NCI-H345 (cell line): ENCODE data around the gene WNT5B.
A peak's percentile ranks its signal among the peaks of the same experiment; 100 is the strongest.

Source experiments
- DNase-seq: peaks from one replicate; lab custom pipeline; 2025; lab: John Stamatoyannopoulos, UW

Gene WNT5B

DNA sequence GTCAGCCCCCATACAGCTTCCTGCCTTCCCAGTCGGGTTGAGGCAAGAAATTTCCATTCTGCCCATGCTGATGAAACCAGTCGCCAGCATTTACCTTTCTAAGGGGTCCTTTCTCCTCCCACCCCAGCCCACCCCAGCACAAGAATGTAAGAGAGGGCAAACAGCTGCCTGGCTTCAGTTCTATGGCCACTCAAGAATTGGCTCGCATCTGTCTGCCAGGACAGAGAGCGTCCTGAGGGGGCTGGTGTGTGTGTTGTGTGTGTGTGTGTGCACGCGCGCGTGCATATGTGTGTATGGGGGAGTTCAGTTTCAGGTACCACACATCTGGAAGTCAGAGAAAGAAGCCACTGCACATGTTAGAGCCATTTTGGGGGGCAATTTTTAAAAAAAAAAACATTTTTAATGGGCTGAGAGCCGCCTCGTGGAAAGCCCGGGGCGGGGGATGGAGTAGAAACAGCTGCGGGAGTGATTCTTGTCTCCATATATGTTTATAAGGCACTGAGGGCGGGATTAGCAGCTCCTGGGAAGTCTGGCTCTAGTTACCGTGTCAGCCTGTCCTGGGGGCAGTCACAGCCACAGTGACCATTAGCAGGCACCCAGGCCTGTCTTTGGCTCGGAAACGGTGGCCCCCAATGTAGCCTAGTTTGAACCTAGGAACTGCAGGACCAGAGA, at the start of gene WNT5B:
TSS of gene WNT5B (plus strand) at position 566 of the 672 bp plus-strand sequence. CDS start 2,124 bp downstream, outside the sequence.
- no peak for DNase-seq

DNA sequence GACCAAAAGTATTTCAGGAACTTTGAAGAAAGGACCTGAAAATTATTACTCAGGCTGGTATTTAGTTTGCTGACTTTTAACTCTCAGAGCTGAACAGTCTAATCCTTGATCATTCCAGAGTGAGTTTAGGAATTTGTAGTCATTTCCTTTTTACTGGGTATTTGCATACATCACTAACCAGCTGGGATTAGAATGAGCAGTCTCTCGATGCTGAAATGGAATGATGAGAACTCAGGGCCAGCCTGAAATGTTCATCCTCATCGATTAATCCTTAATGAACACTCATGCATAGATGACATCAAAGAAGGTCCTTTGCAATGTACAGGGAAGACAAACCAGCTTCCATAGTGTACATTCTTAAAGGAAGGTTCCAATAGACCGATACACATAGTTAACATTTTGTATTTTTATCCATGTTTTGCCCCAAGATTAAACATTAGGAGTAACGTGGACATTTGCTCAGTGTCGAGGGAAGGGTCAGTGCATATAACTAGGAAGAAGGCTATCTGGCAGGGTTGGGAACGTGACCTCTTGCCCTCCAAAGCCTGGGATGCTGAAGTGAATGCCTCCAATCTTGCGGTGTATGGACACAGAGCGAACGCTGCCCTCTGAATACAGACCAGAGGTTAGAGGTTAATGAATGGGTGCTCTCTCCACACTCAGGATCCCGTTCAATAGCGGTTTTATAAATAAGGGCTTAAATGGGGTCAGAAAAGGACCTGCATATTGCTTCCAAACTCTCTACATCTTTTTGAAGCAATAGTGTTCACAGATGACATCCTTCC, 49.2 kb upstream of the WNT5B start:
- no peak for DNase-seq

DNA sequence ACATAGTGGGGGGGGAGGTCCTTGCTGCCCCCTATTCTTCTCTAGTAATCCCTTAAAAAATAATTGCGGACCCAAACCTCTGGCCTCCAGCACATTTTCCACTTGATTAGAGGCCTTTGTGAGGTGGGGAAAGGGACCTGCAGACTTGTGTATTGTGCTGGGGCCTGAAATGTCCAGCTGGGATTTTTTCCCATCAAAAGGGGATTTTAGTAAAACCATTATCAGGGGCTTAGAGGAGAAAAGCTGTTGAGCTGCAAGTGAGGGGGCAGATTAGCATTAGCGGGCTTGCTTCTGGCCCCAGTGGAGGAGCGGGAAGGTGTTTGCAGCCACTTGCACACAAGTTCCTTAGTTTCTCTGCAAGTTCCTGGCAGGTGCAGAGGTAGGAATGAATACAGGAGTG, 48.5 kb upstream of the WNT5B start:
- no peak for DNase-seq

DNA sequence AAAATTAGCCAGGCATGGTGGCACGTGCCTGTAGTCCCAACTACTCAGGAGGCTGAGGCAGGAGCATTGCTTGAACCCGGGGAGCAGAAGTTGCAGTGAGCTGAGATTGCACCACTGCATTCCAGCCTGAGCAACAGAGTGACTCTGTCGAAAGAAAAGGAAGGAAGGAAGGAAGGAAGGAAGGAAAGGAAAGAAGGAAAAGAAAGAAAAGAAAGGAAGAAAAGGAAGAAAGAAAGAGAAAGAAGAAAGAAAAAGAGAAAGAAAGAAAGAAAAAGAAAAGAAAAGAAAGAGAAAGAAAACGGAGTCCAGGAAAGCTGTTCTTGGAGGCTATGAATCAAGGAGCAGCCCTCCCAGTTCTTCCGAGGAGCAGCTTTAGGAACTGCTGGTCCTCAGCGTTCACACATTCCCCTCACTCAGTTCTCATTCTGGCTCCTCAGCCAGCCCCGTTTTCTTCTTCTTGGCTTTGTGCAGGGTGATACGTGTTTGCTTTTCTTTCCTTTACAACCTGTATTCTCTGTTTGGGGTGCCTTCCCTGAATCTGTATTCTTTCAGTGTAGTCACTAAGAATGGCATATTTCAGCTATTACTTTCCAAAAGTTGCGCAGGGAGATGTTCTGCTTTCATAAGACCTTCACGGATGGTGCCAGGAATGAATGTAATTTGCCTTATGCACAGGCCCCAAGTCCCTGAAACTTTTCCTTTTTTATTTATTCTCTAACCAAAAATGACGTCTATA, 46.9 kb upstream of the WNT5B start:
- DNase-seq, result no peak

DNA sequence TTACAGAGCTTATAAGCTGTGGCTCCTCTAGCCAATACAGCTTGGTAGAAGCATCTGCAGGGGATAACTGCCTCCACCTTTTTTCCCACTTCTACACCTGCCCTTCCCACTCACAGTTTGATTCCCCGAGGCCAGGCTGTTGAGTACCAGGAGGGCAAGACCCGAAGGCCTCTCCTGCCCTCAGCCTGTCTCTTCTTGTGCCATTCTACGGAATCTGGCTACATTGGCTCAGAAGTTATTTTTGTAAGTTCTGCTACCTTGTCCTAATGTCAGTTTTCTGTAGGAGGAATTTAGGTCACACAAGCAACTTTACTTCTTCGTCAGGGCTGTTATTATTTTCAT, 46.4 kb upstream of the WNT5B start:
- no peak for DNase-seq

DNA sequence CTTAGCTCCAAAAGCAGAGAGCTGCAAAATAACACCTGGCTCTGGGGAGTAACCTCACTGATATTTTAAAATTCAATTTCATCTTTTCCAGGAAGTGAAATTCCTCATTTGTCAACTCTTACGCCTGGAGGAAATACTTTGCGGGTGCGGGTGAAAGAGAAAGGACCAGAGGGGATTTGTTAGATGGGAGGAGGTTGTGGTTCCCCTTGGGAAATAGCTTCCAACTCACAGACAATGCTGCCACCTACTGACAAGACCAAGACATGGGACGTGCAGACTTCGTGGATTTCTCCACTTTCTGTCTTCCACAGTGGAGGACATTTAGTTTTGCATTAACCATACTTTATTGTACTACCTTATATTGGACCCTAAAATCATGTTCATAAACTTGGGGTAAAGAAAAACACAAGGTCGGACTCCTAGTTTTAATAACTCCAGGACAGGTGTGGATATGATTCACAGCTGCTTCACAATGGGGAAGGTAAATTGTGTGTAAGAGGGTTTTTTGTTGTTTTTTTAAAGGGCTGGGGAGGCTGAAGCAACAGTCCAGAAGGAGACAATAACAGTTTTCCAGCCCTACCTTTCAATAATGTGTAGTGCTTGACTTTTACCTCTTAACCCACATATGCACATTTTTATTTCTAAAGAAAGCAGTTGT, 45.5 kb upstream of the WNT5B start:
- DNase-seq, result peak; percentile 78

DNA sequence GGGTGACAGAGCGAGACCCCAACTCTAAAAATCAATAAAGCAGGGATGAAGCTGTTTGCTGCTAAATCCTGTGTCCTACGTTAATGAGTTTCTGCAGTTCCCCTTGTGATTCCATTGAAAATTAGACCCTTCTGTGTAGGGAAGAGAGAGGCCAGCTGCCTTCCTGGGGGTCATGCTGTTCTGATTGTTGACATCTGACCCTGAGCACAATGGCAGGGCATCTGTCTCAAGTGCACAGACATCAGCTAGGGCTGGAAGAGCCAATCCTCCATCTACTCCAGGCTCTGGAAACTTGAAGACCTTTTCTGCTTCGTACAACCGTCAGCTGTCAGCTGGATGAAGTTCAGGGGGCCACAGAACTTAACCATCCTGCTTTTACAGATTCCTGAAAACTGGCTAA, 44.7 kb upstream of the WNT5B start:
- DNase-seq, result no peak

DNA sequence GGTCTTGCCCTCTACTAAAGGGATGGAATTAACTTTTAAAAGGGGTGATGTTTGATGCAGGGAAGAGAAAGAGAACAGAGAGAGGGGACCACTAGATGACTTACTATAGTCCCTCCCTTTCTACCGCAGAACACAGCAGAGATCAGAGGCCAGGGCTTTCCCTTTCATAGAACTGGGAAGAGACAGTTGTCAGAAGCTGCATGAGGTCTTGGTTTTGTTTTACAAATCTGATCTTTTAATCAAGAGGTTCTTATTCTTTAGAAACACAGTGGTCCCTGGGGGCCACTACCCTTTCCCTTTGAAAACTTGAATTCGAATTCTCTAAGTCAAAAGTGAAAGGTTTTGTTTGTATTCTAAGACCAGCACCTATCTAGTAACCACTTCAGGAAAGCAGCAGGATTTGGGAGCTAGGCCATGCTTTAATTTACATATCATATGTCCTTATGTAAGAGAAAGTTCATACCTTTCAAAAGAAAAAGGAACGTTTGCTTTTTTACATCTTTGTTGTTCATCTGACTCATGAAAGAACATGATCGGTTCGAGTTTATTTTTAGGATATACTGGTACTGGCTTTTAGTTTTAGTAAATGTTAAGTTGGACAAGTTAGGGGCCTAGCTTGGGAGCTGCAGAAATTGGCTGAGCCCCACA, 41.0 kb upstream of the WNT5B start:
- no peak for DNase-seq

DNA sequence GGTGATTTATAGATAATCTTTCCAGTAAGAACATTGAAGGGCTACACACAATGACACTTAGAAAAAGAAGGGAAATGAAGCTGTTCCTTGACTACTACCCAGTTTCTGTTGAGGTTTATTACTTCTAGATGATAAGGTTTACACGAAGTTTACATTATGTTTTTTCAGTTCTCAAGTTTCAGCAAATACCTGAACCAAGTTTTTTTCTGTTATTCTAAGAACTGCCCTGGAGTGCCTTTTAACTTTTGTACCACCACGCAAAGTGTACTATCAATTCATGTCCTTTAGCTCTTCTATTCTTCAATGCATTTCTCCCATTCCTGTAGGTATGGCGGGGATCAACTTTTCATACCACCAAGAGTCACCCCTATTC, 40.5 kb upstream of the WNT5B start:
- DNase-seq, result no peak

DNA sequence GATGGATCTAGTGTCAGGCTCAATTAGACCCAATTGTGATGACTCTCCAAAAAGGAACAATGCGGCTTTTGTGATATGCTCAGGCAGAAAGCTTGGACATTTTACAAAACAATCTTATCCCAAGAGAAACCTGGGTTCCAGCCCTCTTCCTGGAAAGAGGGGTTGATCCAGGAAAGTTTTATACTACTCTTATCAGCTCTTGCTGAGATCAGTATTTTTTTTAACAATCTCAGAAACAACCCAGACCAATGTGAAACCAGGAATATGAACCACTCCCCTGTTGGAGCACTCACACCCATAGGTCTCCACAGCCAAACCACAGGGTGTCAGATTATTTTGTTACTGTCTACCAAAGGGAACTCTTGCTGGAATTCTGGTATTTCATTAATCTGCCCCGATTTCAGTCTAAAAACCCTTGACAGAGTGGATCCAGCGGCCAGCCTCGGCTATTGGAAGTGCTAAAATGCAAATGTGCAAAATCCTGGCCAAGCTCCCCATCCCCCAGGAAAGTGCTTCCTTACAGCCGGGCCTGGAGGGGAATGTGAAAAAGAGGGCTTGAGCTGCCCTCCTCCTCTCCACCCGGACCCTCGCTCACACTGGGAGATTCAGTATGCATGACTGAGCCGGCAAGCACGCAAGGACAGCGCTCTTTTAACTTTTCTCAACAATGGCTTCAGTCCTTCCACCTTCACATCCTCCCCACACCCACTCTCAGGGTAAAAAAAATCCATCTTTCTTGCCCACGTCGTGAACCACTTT, 38.6 kb upstream of the WNT5B start:
- DNase-seq, result no peak

DNA sequence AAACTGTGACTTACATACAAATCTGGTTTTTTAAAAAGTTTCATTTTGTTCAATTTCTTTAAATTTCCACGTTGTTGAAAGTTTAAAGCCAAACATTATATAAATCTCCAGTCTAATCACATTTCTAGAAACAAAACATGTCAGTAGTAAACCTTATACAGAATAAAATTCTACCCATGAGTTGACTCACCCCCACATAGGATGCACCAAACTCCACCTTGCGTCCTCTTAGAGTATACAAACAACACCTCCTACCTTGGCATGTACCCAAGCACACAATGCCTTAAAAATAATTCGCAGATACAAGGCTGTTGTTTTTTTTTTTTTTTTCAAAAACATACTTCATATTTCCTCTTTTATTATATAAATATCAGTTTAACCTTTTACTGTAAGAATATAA, 38.0 kb upstream of the WNT5B start:
- peak; percentile 17 for DNase-seq

DNA sequence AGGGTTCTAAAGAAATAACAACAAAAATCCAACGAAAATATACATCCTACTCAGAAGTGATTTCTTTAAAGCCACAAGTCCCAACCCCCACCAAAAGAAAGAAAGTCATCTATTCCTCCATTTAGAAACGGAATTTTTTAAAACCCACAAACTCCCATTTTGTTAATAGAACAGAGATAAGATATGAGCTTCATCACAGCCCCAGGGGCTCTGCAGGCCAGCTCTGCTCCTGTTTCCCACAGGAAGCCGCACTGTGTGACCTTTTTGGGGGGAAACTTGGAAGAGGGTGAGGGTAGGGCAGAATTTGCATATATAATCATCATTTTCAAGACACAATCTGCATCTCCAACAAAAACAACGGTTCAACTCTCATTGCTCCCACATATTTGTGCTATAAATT, 37.5 kb upstream of the WNT5B start:
- DNase-seq, result no peak

DNA sequence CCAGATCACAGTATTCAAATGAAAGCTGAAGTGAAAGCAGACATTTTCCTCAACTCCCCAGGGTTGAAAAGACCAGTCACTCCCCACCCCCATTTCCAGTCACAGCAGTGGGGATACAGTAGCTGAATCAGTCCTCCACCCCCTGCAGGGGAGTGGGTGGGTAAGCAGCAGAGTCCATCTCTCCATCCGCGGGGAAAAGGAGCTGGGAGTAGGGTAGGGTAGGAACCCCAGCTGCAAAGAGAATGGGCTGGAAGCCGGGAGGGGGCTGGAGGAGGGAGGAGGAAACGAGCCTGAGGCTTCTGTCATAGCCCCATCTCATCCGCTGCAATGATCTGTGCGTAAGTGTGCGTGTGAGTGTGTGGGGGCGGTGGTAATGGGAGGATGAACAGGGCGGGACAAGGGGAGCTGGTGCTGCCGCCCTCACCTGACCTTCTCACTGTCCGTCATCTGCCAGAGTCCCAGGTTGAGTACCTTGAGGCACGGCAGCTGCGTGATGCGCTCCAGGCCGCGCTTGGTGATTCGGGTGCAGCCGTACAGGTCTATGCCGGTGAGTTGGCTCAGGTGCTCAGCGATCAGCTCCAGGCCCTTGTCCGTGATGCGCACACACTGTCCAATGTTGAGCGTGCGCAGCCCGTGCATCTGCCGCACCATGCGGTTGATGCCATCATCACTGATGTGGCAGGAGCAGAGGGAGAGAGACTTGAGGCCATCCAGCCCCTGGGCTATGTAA, 36.4 kb upstream of the WNT5B start:
- peak; percentile 46 for DNase-seq

DNA sequence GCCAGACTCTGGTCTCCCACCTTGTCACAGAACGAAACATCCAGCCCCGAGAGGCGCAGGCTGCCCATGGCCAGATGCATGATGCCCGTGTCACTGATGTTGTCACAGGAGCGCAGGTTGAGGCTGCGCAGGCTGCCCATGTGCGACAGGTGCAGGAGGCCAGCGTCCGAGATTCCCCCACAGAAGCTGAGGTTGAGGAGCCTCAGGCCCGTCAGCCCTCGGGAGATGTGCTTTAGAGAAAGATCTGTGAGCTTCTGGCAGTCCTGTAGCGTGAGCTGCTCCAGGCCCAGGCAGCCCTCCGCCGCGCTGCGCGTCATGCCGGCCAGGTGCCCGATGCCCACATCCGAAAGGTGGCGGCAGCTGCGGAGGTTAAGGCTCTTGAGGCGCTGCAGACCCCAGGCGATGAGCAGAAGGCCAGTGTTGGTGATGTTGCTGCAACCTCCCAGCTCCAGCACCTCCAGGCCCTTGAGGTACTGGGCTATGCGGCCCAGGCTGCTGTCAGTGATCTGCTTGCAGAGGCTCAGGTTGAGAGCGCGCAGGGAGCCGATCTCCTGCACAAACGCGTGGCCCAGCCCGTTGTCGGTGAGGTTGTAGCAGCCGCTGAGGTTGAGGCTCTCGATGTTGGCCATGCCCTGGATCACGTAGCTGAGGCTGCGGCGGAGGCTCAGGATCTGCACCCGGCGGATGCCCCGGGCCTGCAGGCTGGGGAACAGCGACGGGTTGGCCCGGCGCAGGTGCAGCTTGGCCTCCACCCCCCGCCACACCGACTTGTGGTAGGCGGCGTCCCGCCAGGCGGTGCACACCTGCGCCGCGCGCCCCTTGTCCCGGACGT, 35.6 kb upstream of the WNT5B start:
- DNase-seq, result peak; percentile 70

DNA sequence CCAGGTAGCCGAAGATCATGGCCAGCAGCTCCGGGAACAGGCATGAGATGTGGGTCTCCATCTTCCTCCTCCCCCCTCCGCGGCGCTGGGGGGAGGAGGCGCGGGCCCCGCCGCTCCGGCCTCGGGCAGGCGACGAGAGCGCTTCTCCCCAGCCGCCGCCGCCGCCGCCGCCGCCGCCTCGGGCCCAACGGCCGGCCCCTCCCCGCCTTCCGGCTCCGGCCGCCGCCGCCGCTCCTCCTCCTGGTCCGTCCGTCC, 35.1 kb upstream of the WNT5B start:
- peak; percentile 70 for DNase-seq

DNA sequence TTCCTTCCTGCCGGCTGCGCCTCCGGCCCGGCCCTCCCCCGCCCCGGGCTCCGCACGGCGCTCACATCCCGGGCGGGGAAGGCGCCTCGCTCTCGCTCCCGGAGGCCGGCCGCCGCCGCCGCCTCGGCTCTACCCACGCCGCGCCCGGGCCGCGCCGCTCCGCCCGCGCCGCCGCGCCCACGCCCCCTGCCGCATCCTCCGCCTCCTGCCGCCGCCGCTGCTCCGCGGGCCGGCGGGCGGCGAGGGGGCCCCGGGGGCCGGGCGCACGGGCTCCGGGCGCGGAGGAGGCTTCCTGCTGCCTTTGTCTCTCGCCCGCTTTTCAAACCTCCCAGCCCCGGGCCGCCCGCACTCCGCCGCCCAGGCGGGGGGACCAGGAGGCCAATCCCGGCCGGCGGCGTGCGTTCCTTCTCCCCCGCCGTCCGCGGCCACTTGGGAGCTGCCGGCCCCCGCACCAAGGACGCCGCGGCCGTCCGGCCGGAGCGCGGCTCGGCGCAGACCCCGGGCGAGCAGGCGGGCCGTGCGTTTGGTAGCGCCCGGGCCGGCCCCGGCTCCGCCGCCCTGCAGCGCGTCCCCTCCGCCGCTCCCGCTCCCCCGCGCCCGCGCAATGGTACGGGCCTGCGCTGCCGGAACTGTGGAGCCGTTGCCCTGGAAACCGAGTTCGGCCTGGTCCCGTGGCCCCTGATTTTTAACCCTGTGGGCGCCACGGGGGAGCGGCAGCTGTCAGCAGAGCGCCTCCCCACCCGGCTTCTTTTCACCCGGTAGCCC, 34.6 kb upstream of the WNT5B start, which contains the start of gene FBXL14:
TSS of gene FBXL14 (minus strand) at position 321 of the 765 bp plus-strand sequence. CDS start 515 bp downstream, outside the sequence.
- peak; percentile 87 for DNase-seq

DNA sequence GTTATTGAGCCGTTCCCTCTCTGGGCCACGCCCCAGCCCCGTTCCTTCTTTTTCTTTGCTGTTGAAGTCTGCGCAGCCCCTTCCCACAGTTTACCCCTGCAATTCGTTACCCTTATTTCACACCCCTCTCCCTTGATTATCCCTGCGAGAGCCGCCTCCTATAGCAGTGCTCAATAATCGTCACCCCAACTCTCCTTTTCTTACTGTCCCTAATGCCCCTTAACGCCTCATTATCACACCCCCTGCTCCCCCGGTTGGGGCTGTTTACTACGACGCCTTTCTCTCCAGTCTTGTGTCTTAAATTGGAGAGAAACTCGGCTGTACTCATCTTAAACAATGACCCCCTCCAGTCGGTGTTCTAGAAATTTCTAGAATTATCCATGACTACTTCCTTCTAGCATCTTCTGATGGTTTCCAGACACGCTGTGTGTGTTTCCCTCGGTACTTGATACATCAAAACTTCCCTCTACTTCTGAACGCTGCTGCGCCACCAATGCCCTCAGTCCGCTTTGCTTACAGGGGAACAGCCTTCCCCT, 33.9 kb upstream of the WNT5B start:
- DNase-seq, result no peak

DNA sequence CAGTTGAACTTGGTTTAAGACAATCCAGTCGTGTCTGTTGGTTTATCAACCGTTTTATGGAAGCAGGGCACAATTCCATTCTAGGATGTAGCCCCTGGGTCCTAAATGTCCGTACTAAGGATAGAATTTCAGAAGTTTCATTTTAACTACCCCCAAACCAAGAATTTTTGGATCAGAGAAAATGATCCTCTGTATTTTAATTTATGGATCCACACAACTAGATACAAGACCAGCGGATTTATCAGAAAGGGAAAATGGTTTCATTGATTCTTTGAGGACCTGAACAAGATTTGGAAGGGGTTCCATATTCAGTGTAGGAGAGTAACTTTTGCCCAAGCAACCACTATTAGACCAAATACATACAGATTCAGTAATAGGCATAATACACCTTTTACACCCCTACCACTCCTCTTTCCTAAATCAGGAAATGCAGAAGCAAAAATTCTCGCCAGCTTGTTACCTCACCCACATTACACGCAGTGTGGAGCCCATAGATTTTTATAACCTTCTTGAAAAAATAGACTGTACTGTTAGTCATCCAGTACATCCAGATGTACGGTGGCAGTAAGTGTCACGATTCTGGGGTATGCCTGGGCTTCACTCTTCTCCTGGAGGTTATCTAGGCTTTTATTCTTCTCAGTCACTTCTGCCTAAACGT, 33.2 kb upstream of the WNT5B start:
- DNase-seq, result no peak
